Skeletal muscle satellite cell (primary cell): ENCODE measurements around the gene SCAF1. TPM values are rescaled to one million over a fixed set of nuclear protein-coding genes. Genes with fewer than 3 reads are reported as not detected.

ENCODE experiments used
- H3K27me3 ChIP-seq: 2 replicates; pipeline ENCODE4 v1.7.0; 2013; ENCODE audit warnings: low read length; ENCODE audit not compliant: control insufficient read depth, insufficient read depth
- H3K36me3 ChIP-seq: 2 replicates; pipeline ENCODE4 v1.7.0; 2013; ENCODE audit warnings: mild to moderate bottlenecking, control low read depth, low read length; ENCODE audit not compliant: insufficient read depth
- H3K4me1 ChIP-seq: 2 replicates; pipeline ENCODE4 v1.7.0; 2013; ENCODE audit warnings: low read length; ENCODE audit not compliant: control insufficient read depth, insufficient read depth
- H3K4me2 ChIP-seq: 2 replicates; pipeline ENCODE4 v1.7.0; 2013; ENCODE audit warnings: mild to moderate bottlenecking, low read length
- H3K4me3 ChIP-seq: 2 replicates; pipeline ENCODE4 v1.7.0; 2013; ENCODE audit warnings: low read length
- H3K9ac ChIP-seq: 2 replicates; pipeline ENCODE4 v1.7.0; 2013; ENCODE audit warnings: mild to moderate bottlenecking, low read depth, low read length, moderate library complexity
- H3K9me3 ChIP-seq: replicated peaks from 2 replicates; pipeline ENCODE4 v1.7.0; 2013; ENCODE audit warnings: mild to moderate bottlenecking, control low read depth, low read length
- small RNA-seq: library from RNA; depleted of rRNA; stranded (forward); fragments of <200 nt; gene quantifications from one replicate; pipeline ENCODE3, GENCODE V24; 2012

SCAF1 gene

GRCh38 chr19:49691243-49692146 lies 49.5 kb downstream of the SCAF1 start:
- Histone ChIP-seq H3K27me3 (no peaks in the 10 kb centered on the region), H3K36me3 (peaks cover 9% of the 10 kb centered on the region), H3K9me3 (no peaks in the 10 kb centered on the region), H3K4me1 (peaks cover 19% of the 10 kb centered on the region), H3K9ac (peak overlapping the region; percentile 24), H3K4me3 (peak overlapping the region; percentile 62), H3K4me2 (peak overlapping the region; percentile 83)

DNA sequence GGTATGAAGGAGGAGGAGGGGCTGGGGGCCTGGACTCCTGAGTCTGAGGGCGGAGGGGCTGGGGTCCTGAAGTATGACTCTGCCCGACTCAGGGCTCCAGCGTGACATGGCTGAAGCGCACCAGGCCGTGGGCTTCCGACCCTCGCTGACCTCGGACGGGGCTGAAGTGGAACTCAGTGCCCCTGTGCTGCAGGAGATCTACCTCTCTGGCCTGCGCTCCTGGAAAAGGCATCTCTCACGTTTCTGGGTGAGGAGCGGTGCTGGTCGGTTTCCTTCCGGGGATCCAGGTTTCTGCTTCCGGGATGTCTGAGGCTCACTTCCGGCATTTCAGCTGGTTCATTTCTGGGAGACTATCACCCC lies 50.1 kb downstream of the SCAF1 start:
- Histone ChIP-seq H3K9me3 (no peaks in the 10 kb centered on the region), H3K27me3 (no peaks in the 10 kb centered on the region), H3K36me3 (peaks cover 6% of the 10 kb centered on the region), H3K4me1 (peaks cover 19% of the 10 kb centered on the region), H3K4me2 (no peak overlapping the region), H3K9ac (no peak overlapping the region), H3K4me3 (no peak overlapping the region)

DNA sequence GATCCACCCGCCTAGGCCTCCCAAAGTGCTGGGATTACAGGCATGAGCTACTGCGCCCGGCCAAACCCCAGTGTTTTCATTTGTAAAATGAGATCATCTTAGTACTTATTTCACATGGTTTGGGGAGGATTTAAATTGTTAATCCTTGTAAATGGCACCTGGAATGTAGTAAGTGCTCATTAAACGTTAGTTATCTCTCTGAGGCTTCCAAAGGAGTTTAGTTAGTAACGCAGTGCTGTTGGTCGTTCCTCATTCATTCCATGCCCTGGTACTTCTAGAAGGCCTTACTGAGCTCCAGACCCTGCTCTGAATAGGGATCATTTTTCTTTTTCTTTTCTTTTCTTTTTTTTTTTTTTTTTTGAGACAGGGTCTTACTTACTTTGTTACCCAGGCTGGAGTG lies 54.1 kb downstream of the SCAF1 start:
- Histone ChIP-seq H3K9ac (no peak overlapping the region), H3K36me3 (no peaks in the 10 kb centered on the region), H3K4me2 (no peak overlapping the region), H3K9me3 (no peaks in the 10 kb centered on the region), H3K4me1 (peaks cover 6% of the 10 kb centered on the region), H3K27me3 (no peaks in the 10 kb centered on the region), H3K4me3 (no peak overlapping the region)

DNA sequence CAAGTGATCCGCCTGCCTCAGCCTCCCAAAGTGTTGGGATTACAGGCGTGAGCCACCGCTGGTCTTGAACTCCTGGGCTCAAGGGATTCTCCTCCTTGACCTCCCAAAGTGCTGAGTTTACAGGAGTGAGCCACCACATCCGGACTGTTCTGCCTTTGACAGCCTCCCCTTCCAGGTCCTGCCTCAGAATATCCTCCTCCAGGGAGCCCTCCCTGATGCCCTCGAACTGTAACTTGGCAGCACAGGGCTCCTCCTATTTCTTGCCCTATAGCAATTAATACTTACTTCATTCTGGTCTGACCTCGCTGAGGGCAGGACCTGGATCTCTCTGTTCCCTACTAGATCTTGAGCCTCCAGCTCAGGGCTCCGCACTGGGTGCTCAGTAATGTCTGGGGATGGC lies 54.9 kb downstream of the SCAF1 start:
- no peaks in the 10 kb centered on the region for H3K27me3 ChIP-seq
- no peak overlapping the region for H3K9ac ChIP-seq
- H3K4me2 ChIP-seq: no peak overlapping the region
- no peaks in the 10 kb centered on the region for H3K4me1 ChIP-seq
- no peak overlapping the region for H3K4me3 ChIP-seq
- H3K9me3 ChIP-seq: no peaks in the 10 kb centered on the region
- no peaks in the 10 kb centered on the region for H3K36me3 ChIP-seq

- H3K4me2 ChIP-seq: no peak overlapping the region
- no peaks in the 10 kb centered on the region for H3K36me3 ChIP-seq
- H3K4me3 ChIP-seq: no peak overlapping the region
- no peaks in the 10 kb centered on the region for H3K27me3 ChIP-seq
- H3K9ac ChIP-seq: no peak overlapping the region
- H3K4me1 ChIP-seq: no peaks in the 10 kb centered on the region
- no peaks in the 10 kb centered on the region for H3K9me3 ChIP-seq
Measured at GRCh38 chr19:49699364-49699763, 57.4 kb downstream of the SCAF1 start.

DNA sequence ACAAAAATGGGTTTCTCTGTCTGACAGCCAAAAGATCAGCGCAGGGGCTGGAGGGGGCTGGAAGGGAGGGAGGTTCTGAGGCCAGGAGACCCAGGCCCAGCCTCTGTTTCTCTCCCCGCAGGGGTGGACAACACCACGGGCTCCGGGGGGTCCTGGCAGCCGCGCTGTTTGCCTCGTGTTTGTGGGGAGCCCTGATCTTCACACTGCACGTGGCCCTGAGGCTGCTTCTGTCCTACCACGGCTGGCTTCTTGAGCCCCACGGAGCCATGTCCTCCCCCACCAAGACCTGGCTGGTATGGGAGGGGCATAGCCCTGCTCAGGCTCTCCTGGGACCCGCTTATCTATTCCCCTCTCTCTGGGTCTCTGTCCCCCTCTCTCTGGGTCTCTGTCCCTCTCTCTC lies 58.6 kb downstream of the SCAF1 start:
- no peaks in the 10 kb centered on the region for H3K27me3 ChIP-seq
- no peak overlapping the region for H3K4me3 ChIP-seq
- no peak overlapping the region for H3K4me2 ChIP-seq
- H3K9me3 ChIP-seq: no peaks in the 10 kb centered on the region
- no peak overlapping the region for H3K9ac ChIP-seq
- no peaks in the 10 kb centered on the region for H3K36me3 ChIP-seq
- H3K4me1 ChIP-seq: no peaks in the 10 kb centered on the region

- Histone ChIP-seq H3K4me1 (no peaks in the 10 kb centered on the region), H3K27me3 (no peaks in the 10 kb centered on the region), H3K4me3 (no peak overlapping the region), H3K4me2 (no peak overlapping the region), H3K36me3 (no peaks in the 10 kb centered on the region), H3K9me3 (no peaks in the 10 kb centered on the region), H3K9ac (no peak overlapping the region)
Measured at GRCh38 chr19:49701271-49701786, 59.3 kb downstream of the SCAF1 start.

DNA sequence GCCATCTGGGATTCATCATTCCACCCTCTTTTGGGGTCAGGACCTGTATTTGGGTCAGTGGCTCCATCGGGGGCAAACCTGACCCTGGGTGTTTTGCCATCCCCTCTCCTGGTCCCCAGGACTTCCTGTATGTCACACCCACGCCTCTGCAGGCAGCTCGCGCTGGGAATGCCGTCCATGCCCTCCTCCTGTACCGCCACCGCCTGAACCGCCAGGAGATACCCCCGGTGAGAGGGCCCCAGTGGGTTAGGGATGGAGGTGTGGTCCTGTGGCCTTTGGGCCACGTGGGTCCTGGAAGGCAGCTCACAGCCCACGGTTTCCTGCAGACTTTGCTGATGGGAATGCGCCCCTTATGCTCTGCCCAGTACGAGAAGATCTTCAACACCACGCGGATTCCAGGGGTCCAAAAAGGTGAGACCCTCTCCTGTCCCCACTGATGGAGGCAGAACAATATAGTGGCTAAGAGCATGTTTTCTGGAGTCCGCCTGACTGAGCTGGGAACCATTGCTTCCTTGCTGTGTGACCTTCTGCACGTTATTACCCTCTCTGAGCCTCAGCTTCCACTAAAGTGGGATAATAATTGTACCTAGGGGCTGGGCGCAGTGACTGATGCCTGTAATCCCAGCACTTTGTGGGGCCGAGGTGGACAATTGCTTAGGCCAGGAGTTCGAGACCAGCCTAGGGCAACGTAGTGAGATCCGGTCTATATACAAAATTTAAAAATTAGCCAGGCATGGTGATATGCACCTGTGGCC lies 63.1 kb downstream of the SCAF1 start:
- Histone ChIP-seq H3K4me3 (no peak overlapping the region), H3K4me1 (no peaks in the 10 kb centered on the region), H3K4me2 (no peak overlapping the region), H3K27me3 (no peaks in the 10 kb centered on the region), H3K9me3 (no peaks in the 10 kb centered on the region), H3K36me3 (no peaks in the 10 kb centered on the region), H3K9ac (no peak overlapping the region)

DNA sequence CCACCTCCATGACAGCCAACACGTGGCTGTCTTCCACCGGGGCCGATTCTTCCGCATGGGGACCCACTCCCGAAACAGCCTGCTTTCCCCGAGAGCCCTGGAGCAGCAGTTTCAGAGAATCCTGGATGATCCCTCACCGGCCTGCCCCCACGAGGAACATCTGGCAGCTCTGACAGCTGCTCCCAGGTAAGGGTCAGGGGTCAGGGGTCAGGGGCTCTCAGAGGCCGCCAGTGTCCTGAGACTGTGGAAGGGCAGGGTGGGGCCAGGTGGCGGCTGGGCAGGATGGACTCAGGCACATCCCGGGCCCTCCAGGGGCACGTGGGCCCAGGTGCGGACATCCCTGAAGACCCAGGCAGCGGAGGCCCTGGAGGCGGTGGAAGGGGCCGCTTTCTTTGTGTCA lies 63.9 kb downstream of the SCAF1 start:
- Histone ChIP-seq H3K4me2 (no peak overlapping the region), H3K36me3 (no peaks in the 10 kb centered on the region), H3K27me3 (no peaks in the 10 kb centered on the region), H3K4me1 (peaks cover 7% of the 10 kb centered on the region), H3K4me3 (no peak overlapping the region), H3K9me3 (no peaks in the 10 kb centered on the region), H3K9ac (no peak overlapping the region)

Small RNAs within 50 kb of the gene (small RNA-seq; reads per million reads assigned to genes)
- not detected for gene MIR5088
